Measurements from ENCODE around the gene ECT2. TPM values are rescaled to one million over a fixed set of nuclear protein-coding genes. Genes with fewer than 3 reads are reported as not detected.
"Not testable (repeated sequence)": the region's sequence is repeated elsewhere in the genome, so short reads cannot be mapped to it uniquely, and the experiment has no call there.

Gene ECT2
- 10 to 100 TPM; 55.3 to 59.4 TPM for total RNA-seq

GRCh38 chr3:172750368-172751174 is at the start of gene ECT2:
Gene ECT2, plus strand, starts transcription at chr3:172750726. Its CDS starts 3,805 bp downstream, at chr3:172754531.
- no peaks in the 10 kb centered on the region for H3K9me3 Mint-ChIP-seq
- peak within 1 kb of the TSS; percentile 99 for H3K4me3 Mint-ChIP-seq
- intact Hi-C loops (cut with micrococcal nuclease) = loop anchor here (1.0 to 5.0 kb wide), 10 partner anchors 39 to 1880 kb away; partner anchors contain the start of genes FNDC3B, NCEH1 and RPL22L1
- CTCF ChIA-PET = interaction anchor here (0.7 to 1.8 kb wide), 11 partner anchors 8 to 237 kb away, joined by 3 to 9 read pairs (median 3); partner anchors contain the start of gene NCEH1
- H3K27me3 Mint-ChIP-seq (ENCODE audit: low read depth) = no peaks in the 10 kb centered on the region
- peak within 1 kb of the TSS; percentile 94 for H3K27ac Mint-ChIP-seq
- H3K4me1 Mint-ChIP-seq (ENCODE audit: low read depth) = peaks cover 13% of the 10 kb centered on the region
- DNase-seq = peak; percentile 100
- peaks cover 13% of the 10 kb centered on the region for H3K36me3 Mint-ChIP-seq (ENCODE audit: low read depth)

- no peak overlapping the region for H3K4me3 Mint-ChIP-seq
- DNase-seq = no peak
- H3K9me3 Mint-ChIP-seq = no peaks in the 10 kb centered on the region
- CTCF ChIA-PET = interaction anchor here (0.7 to 0.8 kb wide), 2 partner anchors 25 to 54 kb away, joined by 3 read pairs; no protein-coding TSS in a partner anchor
- no peak overlapping the region for H3K27ac Mint-ChIP-seq
- no peaks in the 10 kb centered on the region for H3K4me1 Mint-ChIP-seq (ENCODE audit: low read depth)
- intact Hi-C loops (cut with micrococcal nuclease) = no loop called here
- no peaks in the 10 kb centered on the region for H3K36me3 Mint-ChIP-seq (ENCODE audit: low read depth)
- H3K27me3 Mint-ChIP-seq (ENCODE audit: low read depth) = no peaks in the 10 kb centered on the region
Observed at GRCh38 chr3:172700936-172701455, 49.5 kb upstream of the ECT2 start.

GRCh38 chr3:172701751-172702150 is 48.8 kb upstream of the ECT2 start:
- H3K4me3 Mint-ChIP-seq = no peak overlapping the region
- H3K36me3 Mint-ChIP-seq (ENCODE audit: low read depth) = no peaks in the 10 kb centered on the region
- DNase-seq = no peak
- no peaks in the 10 kb centered on the region for H3K9me3 Mint-ChIP-seq
- H3K27ac Mint-ChIP-seq = no peak overlapping the region
- CTCF ChIA-PET = interaction anchor here (0.5 to 0.8 kb wide), 3 partner anchors 25 to 55 kb away, joined by 3 read pairs; no protein-coding TSS in a partner anchor
- intact Hi-C loops (cut with micrococcal nuclease) = no loop called here
- H3K4me1 Mint-ChIP-seq (ENCODE audit: low read depth) = no peaks in the 10 kb centered on the region
- no peaks in the 10 kb centered on the region for H3K27me3 Mint-ChIP-seq (ENCODE audit: low read depth)

GRCh38 chr3:172702256-172702655 is 48.3 kb upstream of the ECT2 start:
- no peak overlapping the region for H3K4me3 Mint-ChIP-seq
- H3K36me3 Mint-ChIP-seq (ENCODE audit: low read depth) = no peaks in the 10 kb centered on the region
- CTCF ChIA-PET = no interaction called here
- DNase-seq = no peak
- H3K27me3 Mint-ChIP-seq (ENCODE audit: low read depth) = no peaks in the 10 kb centered on the region
- intact Hi-C loops (cut with micrococcal nuclease) = no loop called here
- H3K9me3 Mint-ChIP-seq = no peaks in the 10 kb centered on the region
- no peaks in the 10 kb centered on the region for H3K4me1 Mint-ChIP-seq (ENCODE audit: low read depth)
- no peak overlapping the region for H3K27ac Mint-ChIP-seq

- H3K36me3 Mint-ChIP-seq (ENCODE audit: low read depth); H3K27me3 Mint-ChIP-seq (ENCODE audit: low read depth); H3K4me3 Mint-ChIP-seq; H3K4me1 Mint-ChIP-seq (ENCODE audit: low read depth); intact Hi-C loops (cut with micrococcal nuclease); CTCF ChIA-PET; DNase-seq; H3K27ac Mint-ChIP-seq; H3K9me3 Mint-ChIP-seq: not testable (repeated sequence)
Observed at GRCh38 chr3:172702731-172703130, 47.8 kb upstream of the ECT2 start.

- Mint-ChIP-seq H3K4me1 (ENCODE audit: low read depth) (no peaks in the 10 kb centered on the region), H3K27ac (no peak overlapping the region), H3K4me3 (no peak overlapping the region), H3K9me3 (no peaks in the 10 kb centered on the region), H3K36me3 (ENCODE audit: low read depth) (no peaks in the 10 kb centered on the region), H3K27me3 (ENCODE audit: low read depth) (no peaks in the 10 kb centered on the region)
- intact Hi-C loops (cut with micrococcal nuclease) = no loop called here
- DNase-seq = no peak
- CTCF ChIA-PET = interaction anchor here (0.5 to 1.2 kb wide), 5 partner anchors 15 to 371 kb away, joined by 3 to 5 read pairs (median 4); no protein-coding TSS in a partner anchor
Observed at GRCh38 chr3:172704001-172704400, 46.5 kb upstream of the ECT2 start.

- Mint-ChIP-seq H3K27me3 (ENCODE audit: low read depth) (no peaks in the 10 kb centered on the region), H3K27ac (no peak overlapping the region), H3K4me1 (ENCODE audit: low read depth) (peaks cover 10% of the 10 kb centered on the region), H3K4me3 (no peak overlapping the region), H3K9me3 (no peaks in the 10 kb centered on the region), H3K36me3 (ENCODE audit: low read depth) (no peaks in the 10 kb centered on the region)
- CTCF ChIA-PET = interaction anchor here (1.0 kb wide), 1 partner anchor 372 kb away, joined by 3 read pairs; no protein-coding TSS in a partner anchor
- intact Hi-C loops (cut with micrococcal nuclease) = no loop called here
- DNase-seq = no peak
Observed at GRCh38 chr3:172705170-172705569, 45.4 kb upstream of the ECT2 start.

GRCh38 chr3:172707030-172707429 is 43.5 kb upstream of the ECT2 start:
- Mint-ChIP-seq H3K9me3 (no peaks in the 10 kb centered on the region), H3K27me3 (ENCODE audit: low read depth) (no peaks in the 10 kb centered on the region), H3K27ac (no peak overlapping the region), H3K4me1 (ENCODE audit: low read depth) (peaks cover 11% of the 10 kb centered on the region), H3K4me3 (no peak overlapping the region), H3K36me3 (ENCODE audit: low read depth) (no peaks in the 10 kb centered on the region)
- CTCF ChIA-PET = no interaction called here
- no peak for DNase-seq
- intact Hi-C loops (cut with micrococcal nuclease) = no loop called here

- Mint-ChIP-seq H3K27ac (no peak overlapping the region), H3K4me3 (no peak overlapping the region), H3K4me1 (ENCODE audit: low read depth) (peaks cover 11% of the 10 kb centered on the region), H3K36me3 (ENCODE audit: low read depth) (no peaks in the 10 kb centered on the region), H3K27me3 (ENCODE audit: low read depth) (no peaks in the 10 kb centered on the region), H3K9me3 (no peaks in the 10 kb centered on the region)
- intact Hi-C loops (cut with micrococcal nuclease) = no loop called here
- DNase-seq = no peak
- CTCF ChIA-PET = interaction anchor here (2.2 kb wide), 1 partner anchor 35 kb away, joined by 8 read pairs; no protein-coding TSS in a partner anchor
Observed at GRCh38 chr3:172707967-172708366, 42.6 kb upstream of the ECT2 start.

GRCh38 chr3:172708921-172709773 is 41.4 kb upstream of the ECT2 start:
- intact Hi-C loops (cut with micrococcal nuclease) = no loop called here
- H3K4me3 Mint-ChIP-seq = no peak overlapping the region
- H3K9me3 Mint-ChIP-seq = no peaks in the 10 kb centered on the region
- peaks cover 11% of the 10 kb centered on the region for H3K4me1 Mint-ChIP-seq (ENCODE audit: low read depth)
- H3K27me3 Mint-ChIP-seq (ENCODE audit: low read depth) = no peaks in the 10 kb centered on the region
- CTCF ChIA-PET = interaction anchor here (1.1 to 2.2 kb wide), 2 partner anchors 22 to 36 kb away, joined by 3 to 8 read pairs; no protein-coding TSS in a partner anchor
- H3K27ac Mint-ChIP-seq = no peak overlapping the region
- H3K36me3 Mint-ChIP-seq (ENCODE audit: low read depth) = no peaks in the 10 kb centered on the region
- no peak for DNase-seq

- no peaks in the 10 kb centered on the region for H3K9me3 Mint-ChIP-seq
- peak; percentile 10 for DNase-seq
- no peaks in the 10 kb centered on the region for H3K36me3 Mint-ChIP-seq (ENCODE audit: low read depth)
- no peaks in the 10 kb centered on the region for H3K27me3 Mint-ChIP-seq (ENCODE audit: low read depth)
- H3K4me3 Mint-ChIP-seq = peak overlapping the region; percentile 91
- peaks cover 11% of the 10 kb centered on the region for H3K4me1 Mint-ChIP-seq (ENCODE audit: low read depth)
- intact Hi-C loops (cut with micrococcal nuclease) = no loop called here
- CTCF ChIA-PET = interaction anchor here (0.7 to 1.6 kb wide), 7 partner anchors 10 to 369 kb away, joined by 3 to 6 read pairs (median 3); partner anchors contain the start of gene ECT2
- no peak overlapping the region for H3K27ac Mint-ChIP-seq
Observed at GRCh38 chr3:172709774-172710663, 40.5 kb upstream of the ECT2 start.
